HepG2 (cell line): ENCODE measurements around the gene MADCAM1. TPM values are rescaled to one million over a fixed set of nuclear protein-coding genes. Genes with fewer than 3 reads are reported as not detected.
A peak's percentile ranks its signal among the peaks of the same experiment; 100 is the strongest.

Experiments used
- AKAP8 ChIP-seq: sonication (generic); formaldehyde crosslinking; IDR thresholded peaks from 2 replicates; pipeline ENCODE4 v1.5.1; 2020; ENCODE audit warnings: mild to moderate bottlenecking, missing genetic modification reagents
- DMAP1 ChIP-seq: IDR thresholded peaks from 2 replicates; pipeline ENCODE4 v1.6.1; 2016
- FOXC1 ChIP-seq: sonication (generic); formaldehyde crosslinking; IDR thresholded peaks from 2 replicates; pipeline ENCODE4 v1.8.0; 2022; ENCODE audit warnings: mild to moderate bottlenecking, missing genetic modification reagents, borderline replicate concordance
- HCFC1 ChIP-seq: fragments of 150-350 bp; IDR thresholded peaks from 2 replicates; pipeline ENCODE4 v1.6.1; 2014; ENCODE audit warnings: low read depth, low read length
- HNRNPL ChIP-seq: fragments of 200-400 bp; formaldehyde crosslinking; IDR thresholded peaks from 2 replicates; pipeline ENCODE4 v1.6.1; 2017; ENCODE audit warnings: mild to moderate bottlenecking, low read depth, low read length
- IRF2 ChIP-seq: IDR thresholded peaks from 2 replicates; pipeline ENCODE4 v1.6.1; 2018; ENCODE audit warnings: missing genetic modification reagents, missing compliant biosample characterization
- MIXL1 ChIP-seq: IDR thresholded peaks from 2 replicates; pipeline ENCODE4 v1.6.1; 2016
- PHB2 ChIP-seq: fragments of 450-650 bp; IDR thresholded peaks from 2 replicates; pipeline ENCODE4 v1.6.1; 2018; ENCODE audit not compliant: partially characterized antibody
- THYN1 ChIP-seq: sonication (generic); formaldehyde crosslinking; IDR thresholded peaks from 2 replicates; pipeline ENCODE4 v1.8.1; 2023; ENCODE audit warnings: low read depth, mild to moderate bottlenecking, moderate library complexity, missing genetic modification reagents, borderline replicate concordance
- YY1 ChIP-seq: IDR thresholded peaks from 2 replicates; pipeline ENCODE4 v1.6.1; 2011; ENCODE audit warnings: low read length, low read depth, moderate library complexity, mild to moderate bottlenecking; ENCODE audit not compliant: insufficient read depth, insufficient replicate concordance
- ZMYM2 ChIP-seq: sonication (generic); formaldehyde crosslinking; IDR thresholded peaks from 2 replicates; pipeline ENCODE4 v1.8.0; 2022; ENCODE audit warnings: mild to moderate bottlenecking, missing genetic modification reagents
- ZMYM4 ChIP-seq: sonication (generic); formaldehyde crosslinking; IDR thresholded peaks from 2 replicates; pipeline ENCODE4 v1.8.1; 2023; ENCODE audit warnings: mild to moderate bottlenecking, missing genetic modification reagents
- ZNF225 ChIP-seq: sonication (generic); formaldehyde crosslinking; IDR thresholded peaks from 2 replicates; pipeline ENCODE4 v1.4.0; 2020; ENCODE audit warnings: mild to moderate bottlenecking, missing genetic modification reagents
- ZNF251 ChIP-seq: sonication (generic); formaldehyde crosslinking; IDR thresholded peaks from 2 replicates; pipeline ENCODE4 v1.9.0; 2021; ENCODE audit warnings: mild to moderate bottlenecking, missing genetic modification reagents
- ZNF263 ChIP-seq: sonication (generic); formaldehyde crosslinking; IDR thresholded peaks from 2 replicates; pipeline ENCODE4 v1.4.0; 2020; ENCODE audit warnings: missing genetic modification reagents
- ZNF569 ChIP-seq: sonication (generic); formaldehyde crosslinking; IDR thresholded peaks from 2 replicates; pipeline ENCODE4 v1.5.0; 2020; ENCODE audit warnings: mild to moderate bottlenecking, missing genetic modification reagents, moderate library complexity, borderline replicate concordance
- ZNF644 ChIP-seq: IDR thresholded peaks from 2 replicates; pipeline ENCODE4 v1.6.1; 2016; ENCODE audit warnings: low read depth
- ZNF746 ChIP-seq: sonication (generic); formaldehyde crosslinking; IDR thresholded peaks from 2 replicates; pipeline ENCODE4 v1.8.0; 2022; ENCODE audit warnings: mild to moderate bottlenecking, missing genetic modification reagents
- ZNF891 ChIP-seq: sonication (generic); formaldehyde crosslinking; IDR thresholded peaks from 2 replicates; pipeline ENCODE4 v1.5.0; 2020; ENCODE audit warnings: mild to moderate bottlenecking, missing genetic modification reagents
- ZSCAN21 ChIP-seq: sonication (generic); formaldehyde crosslinking; IDR thresholded peaks from 2 replicates; pipeline ENCODE4 v1.8.0; 2022; ENCODE audit warnings: mild to moderate bottlenecking, missing genetic modification reagents, moderate library complexity, borderline replicate concordance
- polyA plus RNA-seq, 8 experiments: library from polyadenylated mRNA; depleted of rRNA in 3 of 8; stranded (reverse) in 7 of 8; unstranded in 1 of 8; fragments of >200 nt; fragmentation: Illumina TruSeq in 4 of 8; extraction: Trizol in 4 of 8; gene quantifications; 2 replicates each; pipeline versions ENCODE4 v1.2.1 to v1.2.3, GENCODE V29; 2011 to 2016; ENCODE audit warnings: low read depth in 4 of 8, missing spikeins in 1 of 8, mixed read lengths in 1 of 8; ENCODE audit not compliant: insufficient read depth in 1 of 8
- total RNA-seq, 5 experiments: library from RNA; depleted of rRNA; stranded (reverse); fragments of >200 nt; fragmentation: Illumina TruSeq; extraction: Trizol; gene quantifications; 2 replicates each; pipeline ENCODE4 v1.2.3, GENCODE V29; 2016; ENCODE audit warnings: low read depth in 1 of 5
- TF ChIP-seq, protein P1 (sequence below): sonication (generic); formaldehyde crosslinking; IDR thresholded peaks from 2 replicates; pipeline ENCODE4 v1.9.0; 2022; ENCODE audit warnings: low read depth, missing genetic modification reagents
- TF ChIP-seq, protein P2 (sequence below): IDR thresholded peaks from 2 replicates; pipeline ENCODE4 v1.6.1; 2016; ENCODE audit warnings: missing genetic modification reagents, missing compliant biosample characterization
- TF ChIP-seq, protein P3 (sequence below): fragments of 450-650 bp; IDR thresholded peaks from 2 replicates; pipeline ENCODE4 v1.6.1; 2016
- TF ChIP-seq, protein P4 (sequence below): sonication (generic); formaldehyde crosslinking; IDR thresholded peaks from 2 replicates; pipeline ENCODE4 v1.4.0; 2020; ENCODE audit warnings: missing genetic modification reagents
- TF ChIP-seq, protein P5 (sequence below): sonication (generic); formaldehyde crosslinking; IDR thresholded peaks from 2 replicates; pipeline ENCODE4 v1.8.0; 2022; ENCODE audit warnings: missing genetic modification reagents, mild to moderate bottlenecking, borderline replicate concordance

MADCAM1 gene
- total and polyA plus RNA-seq, 2 of the 13 experiments (the other 11 are each of a cell fraction or from before 2014, with no cell fraction given) = 0.29 to 0.33 TPM

DNA sequence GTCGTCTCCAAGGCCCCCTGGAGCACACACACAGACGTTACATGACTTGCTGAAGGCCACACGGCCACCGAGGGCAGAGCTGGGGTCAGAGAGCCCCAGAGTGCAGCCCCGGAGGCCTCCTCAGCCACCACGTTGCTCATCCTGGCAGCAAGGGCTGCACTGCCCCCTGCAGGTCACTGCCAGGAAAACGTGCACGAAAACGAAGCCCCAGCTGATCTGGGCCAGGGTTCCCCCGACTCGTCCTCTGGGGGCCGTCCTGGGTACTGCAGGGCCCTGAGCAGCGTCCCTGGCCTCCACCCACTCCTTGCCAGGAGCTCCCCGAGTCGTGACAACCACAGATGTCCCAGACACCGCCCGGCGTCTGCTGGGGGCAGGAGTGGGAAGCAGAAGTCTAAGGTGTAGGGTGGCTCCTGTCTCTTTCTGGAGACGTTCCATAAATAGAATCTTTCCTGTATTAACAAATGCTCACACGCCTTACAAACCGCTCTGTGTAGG lies 14.4 kb downstream of the MADCAM1 start (continued):
- TF ChIP-seq, protein P1, sequence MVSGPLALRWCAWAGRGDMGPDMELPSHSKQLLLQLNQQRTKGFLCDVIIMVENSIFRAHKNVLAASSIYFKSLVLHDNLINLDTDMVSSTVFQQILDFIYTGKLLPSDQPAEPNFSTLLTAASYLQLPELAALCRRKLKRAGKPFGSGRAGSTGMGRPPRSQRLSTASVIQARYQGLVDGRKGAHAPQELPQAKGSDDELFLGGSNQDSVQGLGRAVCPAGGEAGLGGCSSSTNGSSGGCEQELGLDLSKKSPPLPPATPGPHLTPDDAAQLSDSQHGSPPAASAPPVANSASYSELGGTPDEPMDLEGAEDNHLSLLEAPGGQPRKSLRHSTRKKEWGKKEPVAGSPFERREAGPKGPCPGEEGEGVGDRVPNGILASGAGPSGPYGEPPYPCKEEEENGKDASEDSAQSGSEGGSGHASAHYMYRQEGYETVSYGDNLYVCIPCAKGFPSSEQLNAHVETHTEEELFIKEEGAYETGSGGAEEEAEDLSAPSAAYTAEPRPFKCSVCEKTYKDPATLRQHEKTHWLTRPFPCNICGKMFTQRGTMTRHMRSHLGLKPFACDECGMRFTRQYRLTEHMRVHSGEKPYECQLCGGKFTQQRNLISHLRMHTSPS (CRISPR knock-in tag) = peak; percentile 57; the same call in 1 of the 2 replicates
- TF ChIP-seq ZNF569 (CRISPR knock-in tag) (no peak), ZNF263 (CRISPR knock-in tag) (peak; percentile 69), HCFC1 (peak; percentile 45), IRF2 (CRISPR knock-in tag) (peak; percentile 88), ZMYM2 (CRISPR knock-in tag) (0 out of 2 replicates have a peak, but pooled peaks have one; percentile 18), ZMYM4 (CRISPR knock-in tag) (peak; percentile 65; the same call in 1 of the 2 replicates), YY1 (peak; percentile 62), ZSCAN21 (CRISPR knock-in tag) (peak; percentile 31; the same call in 1 of the 2 replicates), ZNF644 (CRISPR knock-in tag) (peak; percentile 75; the same call in 1 of the 2 replicates), DMAP1 (CRISPR knock-in tag) (peak; percentile 62), THYN1 (CRISPR knock-in tag) (no peak), MIXL1 (CRISPR knock-in tag) (no peak), HNRNPL (peak; percentile 79; the same call in 1 of the 2 replicates), FOXC1 (CRISPR knock-in tag) (peak; percentile 79; the same call in 1 of the 2 replicates), AKAP8 (peak; percentile 90), PHB2 (no peak), ZNF891 (CRISPR knock-in tag) (peak; percentile 19; the same call in 1 of the 2 replicates), ZNF251 (CRISPR knock-in tag) (no peak), ZNF225 (CRISPR knock-in tag) (0 out of 2 replicates have a peak, but pooled peaks have one; percentile 51), ZNF746 (CRISPR knock-in tag) (0 out of 2 replicates have a peak, but pooled peaks have one; percentile 50)
- TF ChIP-seq, protein P2, sequence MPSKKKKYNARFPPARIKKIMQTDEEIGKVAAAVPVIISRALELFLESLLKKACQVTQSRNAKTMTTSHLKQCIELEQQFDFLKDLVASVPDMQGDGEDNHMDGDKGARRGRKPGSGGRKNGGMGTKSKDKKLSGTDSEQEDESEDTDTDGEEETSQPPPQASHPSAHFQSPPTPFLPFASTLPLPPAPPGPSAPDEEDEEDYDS = 0 out of 2 replicates have a peak, but pooled peaks have one; percentile 34
- TF ChIP-seq, protein P3, sequence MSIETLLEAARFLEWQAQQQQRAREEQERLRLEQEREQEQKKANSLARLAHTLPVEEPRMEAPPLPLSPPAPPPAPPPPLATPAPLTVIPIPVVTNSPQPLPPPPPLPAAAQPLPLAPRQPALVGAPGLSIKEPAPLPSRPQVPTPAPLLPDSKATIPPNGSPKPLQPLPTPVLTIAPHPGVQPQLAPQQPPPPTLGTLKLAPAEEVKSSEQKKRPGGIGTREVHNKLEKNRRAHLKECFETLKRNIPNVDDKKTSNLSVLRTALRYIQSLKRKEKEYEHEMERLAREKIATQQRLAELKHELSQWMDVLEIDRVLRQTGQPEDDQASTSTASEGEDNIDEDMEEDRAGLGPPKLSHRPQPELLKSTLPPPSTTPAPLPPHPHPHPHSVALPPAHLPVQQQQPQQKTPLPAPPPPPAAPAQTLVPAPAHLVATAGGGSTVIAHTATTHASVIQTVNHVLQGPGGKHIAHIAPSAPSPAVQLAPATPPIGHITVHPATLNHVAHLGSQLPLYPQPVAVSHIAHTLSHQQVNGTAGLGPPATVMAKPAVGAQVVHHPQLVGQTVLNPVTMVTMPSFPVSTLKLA = 0 out of 2 replicates have a peak, but pooled peaks have one; percentile 15
- TF ChIP-seq, protein P4, sequence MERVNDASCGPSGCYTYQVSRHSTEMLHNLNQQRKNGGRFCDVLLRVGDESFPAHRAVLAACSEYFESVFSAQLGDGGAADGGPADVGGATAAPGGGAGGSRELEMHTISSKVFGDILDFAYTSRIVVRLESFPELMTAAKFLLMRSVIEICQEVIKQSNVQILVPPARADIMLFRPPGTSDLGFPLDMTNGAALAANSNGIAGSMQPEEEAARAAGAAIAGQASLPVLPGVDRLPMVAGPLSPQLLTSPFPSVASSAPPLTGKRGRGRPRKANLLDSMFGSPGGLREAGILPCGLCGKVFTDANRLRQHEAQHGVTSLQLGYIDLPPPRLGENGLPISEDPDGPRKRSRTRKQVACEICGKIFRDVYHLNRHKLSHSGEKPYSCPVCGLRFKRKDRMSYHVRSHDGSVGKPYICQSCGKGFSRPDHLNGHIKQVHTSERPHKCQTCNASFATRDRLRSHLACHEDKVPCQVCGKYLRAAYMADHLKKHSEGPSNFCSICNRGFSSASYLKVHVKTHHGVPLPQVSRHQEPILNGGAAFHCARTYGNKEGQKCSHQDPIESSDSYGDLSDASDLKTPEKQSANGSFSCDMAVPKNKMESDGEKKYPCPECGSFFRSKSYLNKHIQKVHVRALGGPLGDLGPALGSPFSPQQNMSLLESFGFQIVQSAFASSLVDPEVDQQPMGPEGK (CRISPR knock-in tag) = peak; percentile 80
- TF ChIP-seq, protein P5, sequence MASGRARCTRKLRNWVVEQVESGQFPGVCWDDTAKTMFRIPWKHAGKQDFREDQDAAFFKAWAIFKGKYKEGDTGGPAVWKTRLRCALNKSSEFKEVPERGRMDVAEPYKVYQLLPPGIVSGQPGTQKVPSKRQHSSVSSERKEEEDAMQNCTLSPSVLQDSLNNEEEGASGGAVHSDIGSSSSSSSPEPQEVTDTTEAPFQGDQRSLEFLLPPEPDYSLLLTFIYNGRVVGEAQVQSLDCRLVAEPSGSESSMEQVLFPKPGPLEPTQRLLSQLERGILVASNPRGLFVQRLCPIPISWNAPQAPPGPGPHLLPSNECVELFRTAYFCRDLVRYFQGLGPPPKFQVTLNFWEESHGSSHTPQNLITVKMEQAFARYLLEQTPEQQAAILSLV (CRISPR knock-in tag) = no peak
